GM18505 (cell line): ENCODE results near the gene ZNF180.
"Not testable (repeated sequence)": the region's sequence is repeated elsewhere in the genome, so short reads cannot be mapped to it uniquely, and the experiment has no call there.

Experiments used
- ATAC-seq: cut with Tn5 transposase; IDR thresholded peaks from one replicate; pipeline ENCODE4 v1.9.1; 2021; ENCODE audit not compliant: unreplicated experiment
- POLR2A ChIP-seq: IDR thresholded peaks from 4 replicates; pipeline ENCODE4 v1.6.1; 2011; ENCODE audit warnings: borderline replicate concordance; ENCODE audit not compliant: insufficient read depth, insufficient read length; ENCODE audit errors: extremely low read depth

The ZNF180 gene

GRCh38 chr19:44517146-44517545, 16.8 kb upstream of the ZNF180 start:
- TF ChIP-seq POLR2A, result no peak
- ATAC-seq, result no peak

GRCh38 chr19:44515907-44516306, 15.6 kb upstream of the ZNF180 start:
- no peak for ATAC-seq
- no peak for TF ChIP-seq POLR2A

- no peak for TF ChIP-seq POLR2A
- no peak for ATAC-seq
These were observed 14.7 kb upstream of the ZNF180 start for GRCh38 chr19:44515031-44515430.

- ATAC-seq, result no peak
- no peak for TF ChIP-seq POLR2A
These were observed 12.3 kb upstream of the ZNF180 start for GRCh38 chr19:44512326-44513298.

GRCh38 chr19:44509478-44509877, 9.2 kb upstream of the ZNF180 start:
- TF ChIP-seq POLR2A, result no peak
- ATAC-seq, result no peak

GRCh38 chr19:44499559-44499958, 763 bp downstream of the ZNF180 start:
- no peak for TF ChIP-seq POLR2A
- no peak for ATAC-seq

- no peak for ATAC-seq
- no peak for TF ChIP-seq POLR2A
These were observed 1.3 kb downstream of the ZNF180 start for GRCh38 chr19:44498988-44499387.

- no peak for TF ChIP-seq POLR2A
- no peak for ATAC-seq
These were observed 3.6 kb downstream of the ZNF180 start for GRCh38 chr19:44496711-44497110.

- no peak for TF ChIP-seq POLR2A
- ATAC-seq, result no peak
These were observed 23.5 kb downstream of the ZNF180 start for GRCh38 chr19:44476559-44477408.

GRCh38 chr19:44468730-44469129, 31.6 kb downstream of the ZNF180 start:
- not testable (repeated sequence) for ATAC-seq

- ATAC-seq, result not testable (repeated sequence)
These were observed 37.6 kb downstream of the ZNF180 start for GRCh38 chr19:44462600-44463286.

- ATAC-seq, result not testable (repeated sequence)
These were observed 44.3 kb downstream of the ZNF180 start for GRCh38 chr19:44456016-44456415.

GRCh38 chr19:44455100-44455499, 45.2 kb downstream of the ZNF180 start:
- TF ChIP-seq POLR2A, result no peak
- ATAC-seq, result no peak
